ENCODE measurements around the gene COLEC12. TPM values are rescaled to one million over a fixed set of nuclear protein-coding genes. Genes with fewer than 3 reads are reported as not detected.
"Not testable (repeated sequence)": the region's sequence is repeated elsewhere in the genome, so short reads cannot be mapped to it uniquely, and the experiment has no call there.

The COLEC12 gene
- total RNA-seq, 1 donor from 2014 or later = 3.3 TPM

DNA sequence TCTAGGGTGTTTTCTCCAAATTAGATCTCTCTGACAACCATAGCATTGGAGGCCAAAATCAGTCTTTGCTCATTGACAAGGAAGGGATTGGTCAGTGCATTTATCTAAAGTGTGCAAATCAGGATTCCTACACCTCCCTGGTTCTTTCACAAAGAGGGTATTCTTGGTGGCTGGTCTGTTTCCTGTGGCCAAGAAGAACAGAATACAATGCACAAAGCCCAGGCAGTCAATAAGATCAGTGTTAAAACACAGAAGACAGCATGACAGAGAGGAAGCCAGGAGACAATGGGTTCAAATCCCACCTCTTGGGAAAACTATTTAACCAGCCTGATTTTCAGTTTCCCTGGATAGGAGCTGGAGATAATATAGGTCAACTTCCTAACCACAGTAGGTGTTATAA lies 186.6 kb downstream of the COLEC12 start:
- no peak overlapping the region for H3K4me3 ChIP-seq (ENCODE audit: low read depth, low read length)
- no peak for TF ChIP-seq CTCF (conservative IDR thresholded peaks at IDR 0.05; ENCODE audit: low read depth, low read length)
- no peak for DNase-seq (ENCODE audit: low read depth)

GRCh38 chr18:312415-312814 lies 188.1 kb downstream of the COLEC12 start:
- no peak for DNase-seq (ENCODE audit: low read depth)
- TF ChIP-seq CTCF (conservative IDR thresholded peaks at IDR 0.05; ENCODE audit: low read depth, low read length) = no peak
- no peak overlapping the region for H3K4me3 ChIP-seq (ENCODE audit: low read depth, low read length)

DNA sequence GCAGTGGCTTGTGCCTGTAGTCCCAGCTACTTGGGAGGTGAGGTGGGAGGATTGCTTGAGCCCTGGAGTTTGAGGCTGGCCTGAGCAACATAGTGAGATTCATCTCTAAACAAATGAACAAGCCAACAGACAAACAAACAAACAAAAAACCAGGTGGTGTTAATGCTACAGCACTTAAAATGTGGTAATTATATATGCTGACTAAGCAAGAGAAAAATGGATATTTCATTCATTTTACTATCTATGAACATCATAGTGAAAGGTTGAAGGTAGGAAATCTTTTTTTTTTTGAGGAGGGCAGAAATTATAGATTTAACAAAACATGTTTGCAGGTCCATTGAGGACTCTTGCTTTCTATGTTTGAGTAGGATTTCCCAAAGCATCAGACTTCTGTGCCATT lies 190.5 kb downstream of the COLEC12 start:
- no peak overlapping the region for H3K4me3 ChIP-seq (ENCODE audit: low read depth, low read length)
- no peak for DNase-seq (ENCODE audit: low read depth)
- TF ChIP-seq CTCF (conservative IDR thresholded peaks at IDR 0.05; ENCODE audit: low read depth, low read length) = no peak

DNA sequence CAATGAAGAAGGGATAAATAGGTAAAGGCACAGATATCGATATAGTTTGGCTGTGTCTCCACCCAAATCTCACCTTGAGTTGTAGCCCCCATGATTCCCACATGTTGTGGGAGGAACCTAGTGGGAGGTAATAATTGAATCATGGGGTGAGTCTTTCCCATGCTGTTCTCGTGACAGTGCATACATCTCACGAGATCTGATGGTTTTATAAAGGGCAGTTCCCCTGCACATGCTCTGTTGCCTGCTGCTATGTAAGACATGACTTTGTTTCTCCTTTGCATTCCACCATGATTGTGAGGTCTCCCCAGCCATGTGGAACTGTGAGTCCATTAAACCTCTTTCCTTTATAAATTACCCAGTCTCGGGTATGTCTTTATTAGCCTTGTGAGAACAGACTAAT lies 192.4 kb downstream of the COLEC12 start:
- H3K4me3 ChIP-seq (ENCODE audit: low read depth, low read length); DNase-seq (ENCODE audit: low read depth): not testable (repeated sequence)

DNA sequence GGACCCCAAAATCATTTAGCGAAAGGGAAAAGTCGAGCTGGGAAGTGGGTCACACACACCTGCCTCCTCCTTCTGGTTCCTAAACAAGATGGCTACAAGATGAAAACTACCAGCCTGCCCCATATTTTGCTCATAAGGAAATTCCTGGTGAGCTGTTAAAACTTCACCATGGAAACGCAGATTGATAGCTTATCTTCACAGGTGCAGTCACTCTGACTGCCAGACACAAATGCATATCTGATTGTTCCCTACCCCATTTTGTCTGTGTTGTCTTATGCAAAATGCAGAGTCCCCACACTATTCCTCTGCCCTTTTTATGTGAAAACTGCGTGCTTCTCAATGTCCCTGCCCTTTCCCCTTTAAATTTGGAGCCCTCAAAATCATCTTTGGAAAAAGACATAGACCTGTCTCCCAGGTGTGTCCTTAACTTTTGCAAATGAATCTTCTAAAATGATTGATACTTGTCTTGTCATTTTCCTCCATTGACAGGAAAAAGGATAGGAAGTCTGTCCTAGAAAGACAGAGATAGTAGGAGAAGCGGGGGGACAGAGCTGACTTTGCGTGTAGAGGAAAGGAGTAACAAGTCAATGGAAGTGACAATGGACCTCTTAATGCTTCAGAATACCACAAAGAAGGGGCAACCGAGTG lies 193.8 kb downstream of the COLEC12 start:
- TF ChIP-seq CTCF (conservative IDR thresholded peaks at IDR 0.05; ENCODE audit: low read depth, low read length) = no peak
- no peak overlapping the region for H3K4me3 ChIP-seq (ENCODE audit: low read depth, low read length)
- DNase-seq (ENCODE audit: low read depth) = no peak

GRCh38 chr18:305003-305501 lies 195.4 kb downstream of the COLEC12 start:
- TF ChIP-seq CTCF (conservative IDR thresholded peaks at IDR 0.05; ENCODE audit: low read depth, low read length) = peak; percentile 5
- DNase-seq (ENCODE audit: low read depth) = no peak
- H3K4me3 ChIP-seq (ENCODE audit: low read depth, low read length) = no peak overlapping the region

- TF ChIP-seq CTCF (conservative IDR thresholded peaks at IDR 0.05; ENCODE audit: low read depth, low read length) = no peak
- no peak overlapping the region for H3K4me3 ChIP-seq (ENCODE audit: low read depth, low read length)
- no peak for DNase-seq (ENCODE audit: low read depth)
Measured at GRCh38 chr18:303607-304006, 196.9 kb downstream of the COLEC12 start.
